GM12875 (cell line): ENCODE measurements around the gene SSU72.

Experiments used
- H3K4me3 ChIP-seq: one replicate; pipeline ENCODE4 v1.5.1; 2011; ENCODE audit warnings: low read depth, low read length, control low read depth
- TF ChIP-seq, protein P1 (sequence below): IDR thresholded peaks from 2 replicates; pipeline ENCODE4 v1.5.1; 2011; ENCODE audit warnings: low read depth, mild to moderate bottlenecking, control low read depth, inconsistent platforms, low read length, moderate library complexity, borderline replicate concordance; ENCODE audit not compliant: insufficient read depth

Gene SSU72

DNA sequence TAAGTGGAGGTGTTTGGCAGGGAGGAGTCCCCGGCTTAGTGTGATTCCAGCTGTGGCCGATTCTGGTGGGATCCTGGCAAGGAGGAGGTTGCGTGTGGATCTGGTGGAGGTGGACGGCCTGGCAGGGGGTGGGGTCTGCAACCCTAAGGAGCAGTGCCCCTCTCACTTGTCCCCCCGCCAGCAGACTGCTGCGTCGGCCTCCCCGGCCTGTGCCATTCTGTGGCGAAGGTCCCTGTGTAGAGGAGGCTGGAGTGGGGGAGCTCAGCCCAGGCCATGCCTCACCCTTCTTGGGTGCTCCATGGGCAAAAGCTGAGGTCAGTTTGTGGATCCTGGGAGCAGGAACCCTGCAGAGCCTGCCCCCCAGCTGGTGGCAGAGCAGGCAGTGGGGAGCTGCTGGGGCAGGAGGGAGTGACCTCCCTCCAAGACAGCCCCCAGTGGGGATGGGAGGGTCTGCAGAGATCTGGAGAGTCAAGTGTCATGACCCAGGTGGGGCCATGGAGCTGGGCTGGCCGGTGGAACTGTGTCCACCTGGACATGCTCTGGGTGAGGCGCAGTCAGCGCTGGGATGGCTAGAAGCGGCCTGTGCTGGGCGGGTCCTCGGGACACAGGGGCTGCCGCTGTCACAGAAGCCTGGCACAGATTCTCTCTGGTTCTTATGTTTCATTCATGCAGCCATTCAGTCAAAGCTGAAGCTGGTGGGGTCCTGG, 45.9 kb upstream of the SSU72 start:
- TF ChIP-seq, protein P1, sequence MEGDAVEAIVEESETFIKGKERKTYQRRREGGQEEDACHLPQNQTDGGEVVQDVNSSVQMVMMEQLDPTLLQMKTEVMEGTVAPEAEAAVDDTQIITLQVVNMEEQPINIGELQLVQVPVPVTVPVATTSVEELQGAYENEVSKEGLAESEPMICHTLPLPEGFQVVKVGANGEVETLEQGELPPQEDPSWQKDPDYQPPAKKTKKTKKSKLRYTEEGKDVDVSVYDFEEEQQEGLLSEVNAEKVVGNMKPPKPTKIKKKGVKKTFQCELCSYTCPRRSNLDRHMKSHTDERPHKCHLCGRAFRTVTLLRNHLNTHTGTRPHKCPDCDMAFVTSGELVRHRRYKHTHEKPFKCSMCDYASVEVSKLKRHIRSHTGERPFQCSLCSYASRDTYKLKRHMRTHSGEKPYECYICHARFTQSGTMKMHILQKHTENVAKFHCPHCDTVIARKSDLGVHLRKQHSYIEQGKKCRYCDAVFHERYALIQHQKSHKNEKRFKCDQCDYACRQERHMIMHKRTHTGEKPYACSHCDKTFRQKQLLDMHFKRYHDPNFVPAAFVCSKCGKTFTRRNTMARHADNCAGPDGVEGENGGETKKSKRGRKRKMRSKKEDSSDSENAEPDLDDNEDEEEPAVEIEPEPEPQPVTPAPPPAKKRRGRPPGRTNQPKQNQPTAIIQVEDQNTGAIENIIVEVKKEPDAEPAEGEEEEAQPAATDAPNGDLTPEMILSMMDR = no peak
- H3K4me3 ChIP-seq = no peak overlapping the region

DNA sequence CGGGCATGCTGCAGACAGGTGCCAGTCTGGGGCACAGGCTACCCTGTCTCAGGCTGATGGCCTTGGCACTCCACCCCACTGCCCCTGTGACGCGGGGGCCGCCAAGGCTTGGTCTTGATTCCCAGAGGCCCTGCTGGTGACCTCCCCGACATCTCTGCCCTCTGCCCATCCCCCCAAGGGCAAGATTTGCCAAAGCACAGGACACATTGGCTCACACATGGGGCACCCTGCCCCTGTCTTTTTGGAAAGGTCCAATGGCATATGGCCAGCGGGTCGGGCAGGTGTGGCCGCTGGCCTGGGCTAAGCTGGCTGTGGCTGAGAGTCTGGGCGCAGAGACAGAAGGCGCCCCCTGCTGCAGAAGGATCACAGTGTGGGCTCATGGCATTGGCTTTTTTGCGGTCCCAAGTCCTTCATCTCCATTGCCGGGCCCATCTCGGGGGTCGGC, 45.3 kb upstream of the SSU72 start:
- no peak overlapping the region for H3K4me3 ChIP-seq
- TF ChIP-seq, protein P1 = peak; percentile 54

DNA sequence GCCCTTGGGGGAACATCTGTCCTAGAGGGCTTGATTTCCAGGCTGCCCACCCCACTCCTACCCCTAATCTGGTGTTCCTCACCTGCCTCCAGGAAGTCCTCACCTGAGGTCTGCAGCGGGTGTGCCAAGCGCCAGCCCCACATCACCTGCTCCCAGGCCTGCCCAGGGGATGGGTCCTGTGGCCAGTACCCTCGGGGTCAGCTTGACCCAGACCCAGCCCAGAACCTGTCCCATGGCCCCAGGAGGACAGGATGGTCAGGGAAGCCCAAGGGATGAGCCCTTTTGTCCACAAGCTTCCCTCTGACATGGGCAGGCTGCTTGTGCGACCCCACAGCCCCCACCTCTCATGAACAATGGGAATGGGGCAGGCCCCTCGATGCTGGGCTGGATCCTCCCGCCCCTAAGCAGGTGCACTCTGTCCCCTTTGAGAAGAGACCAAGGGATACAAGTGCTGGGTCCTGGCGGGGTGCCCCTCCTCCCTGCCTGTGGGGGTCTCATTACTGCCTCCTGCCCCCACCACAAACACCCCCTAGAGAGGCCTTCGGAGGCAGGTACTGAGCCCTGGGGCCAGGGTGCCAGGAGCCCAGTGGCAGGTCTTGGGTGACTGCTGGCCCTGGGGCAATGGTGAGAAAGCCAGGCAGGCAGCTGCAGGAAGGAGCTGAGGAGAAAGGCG, 43.9 kb upstream of the SSU72 start:
- TF ChIP-seq, protein P1 = no peak
- no peak overlapping the region for H3K4me3 ChIP-seq

DNA sequence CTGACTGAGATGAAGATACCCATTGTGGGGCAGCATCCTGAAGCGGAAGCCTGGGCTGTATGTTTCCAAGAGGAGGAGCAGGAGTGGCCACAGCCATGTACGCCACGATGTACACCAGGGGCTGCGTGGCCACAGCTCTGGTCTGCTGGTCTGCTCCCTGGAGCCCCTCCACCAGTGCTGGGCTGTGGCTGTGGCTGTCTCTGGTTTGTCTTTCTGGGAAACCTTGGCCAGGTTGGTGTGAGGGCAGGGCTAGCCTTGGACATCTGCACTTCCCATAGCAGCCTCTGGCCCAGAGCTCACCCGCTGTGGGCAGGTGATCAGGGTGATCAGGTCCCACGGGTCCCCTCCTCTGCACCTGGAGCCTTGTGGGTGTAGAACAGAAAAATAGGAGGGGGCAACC, 43.3 kb upstream of the SSU72 start:
- H3K4me3 ChIP-seq = no peak overlapping the region
- TF ChIP-seq, protein P1 = no peak

DNA sequence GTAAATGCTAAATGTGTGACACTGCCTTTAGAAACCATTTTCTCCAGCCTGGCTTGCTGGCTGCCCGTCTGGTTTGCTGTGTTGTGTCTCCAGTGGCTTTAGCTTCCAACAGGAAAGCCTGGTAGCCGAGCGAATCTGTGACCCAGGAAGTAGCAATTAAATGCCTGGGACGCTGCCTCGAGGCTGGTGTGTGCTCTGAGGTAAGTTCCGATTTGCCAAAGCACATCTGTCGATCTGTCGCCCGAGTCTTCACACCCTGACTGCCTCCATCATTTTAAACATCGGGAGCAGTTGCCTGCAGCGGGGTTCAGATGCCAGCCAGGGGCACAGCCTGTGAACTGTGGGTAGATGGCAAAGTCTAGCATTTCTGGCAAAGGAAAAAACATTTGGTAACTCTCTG, 42.9 kb upstream of the SSU72 start:
- TF ChIP-seq, protein P1 = no peak
- H3K4me3 ChIP-seq = no peak overlapping the region

DNA sequence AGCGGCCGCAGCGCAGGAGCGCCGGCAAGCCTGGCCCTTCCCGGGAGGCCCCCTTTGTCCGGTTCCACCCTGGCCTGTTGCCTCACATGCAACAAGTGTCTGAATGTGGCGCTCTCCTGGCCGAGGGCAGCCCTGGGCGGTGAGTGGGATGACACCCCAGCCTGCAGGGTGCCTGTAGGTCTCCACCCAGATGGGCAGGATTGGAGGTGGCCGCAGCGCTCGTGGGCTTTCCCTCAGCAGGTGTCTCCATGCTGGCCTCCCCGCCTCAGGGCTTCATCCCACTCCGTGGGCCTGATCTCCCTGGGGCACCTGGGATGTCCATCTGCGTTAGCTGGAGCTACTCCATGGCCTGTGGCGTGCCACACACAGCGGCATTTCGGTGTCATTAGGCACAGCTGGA, 42.2 kb upstream of the SSU72 start:
- H3K4me3 ChIP-seq = peak overlapping the region; percentile 89
- TF ChIP-seq, protein P1 = no peak

DNA sequence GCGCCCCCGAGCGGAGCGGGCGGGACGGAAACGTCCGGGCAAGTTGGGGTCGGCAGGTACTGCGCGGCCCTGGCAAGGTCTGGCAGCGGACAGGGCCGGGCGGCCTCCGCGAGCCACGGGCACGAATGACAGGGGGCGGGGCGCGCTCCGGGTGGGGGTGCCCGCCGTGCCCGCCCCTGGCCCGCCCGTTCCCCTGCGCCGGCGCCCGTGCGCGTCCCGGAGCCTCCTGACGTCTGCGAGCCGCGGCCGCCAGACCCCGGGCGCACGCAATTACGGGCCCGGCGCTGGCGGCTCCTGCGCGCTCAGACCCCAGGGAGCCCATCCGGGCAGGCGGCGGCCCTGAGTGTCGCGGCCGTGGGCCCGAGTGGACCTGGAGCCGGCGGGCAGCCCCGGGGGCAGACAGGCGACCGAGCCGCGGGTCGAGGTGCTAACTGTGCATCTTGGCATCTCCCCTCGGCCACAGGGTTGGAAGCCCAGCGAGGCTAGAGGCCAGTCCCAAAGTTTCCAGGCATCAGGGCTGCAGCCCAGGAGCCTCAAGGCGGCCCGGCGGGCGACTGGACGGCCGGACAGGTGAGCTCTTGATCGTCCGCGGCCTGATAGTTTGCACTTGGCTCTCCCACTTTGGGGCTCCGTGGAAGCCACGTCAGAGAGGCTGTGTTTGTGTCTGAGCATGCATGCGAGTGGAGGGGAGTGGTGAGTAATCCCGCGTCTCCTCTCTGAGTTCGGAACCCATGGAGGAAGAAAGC, 41.6 kb upstream of the SSU72 start:
- TF ChIP-seq, protein P1 = no peak

More for the DNA sequence above, 41.6 kb upstream of the SSU72 start:
- peak overlapping the region; percentile 89 for H3K4me3 ChIP-seq
